HEK293 (cell line): ENCODE measurements around the gene RASAL2.

Experiments used
- CTCF ChIA-PET: fragments of 350-600 bp; formaldehyde crosslinking; extraction: SDS; loops from one replicate; lab custom pipeline; 2021; ENCODE audit warnings: antibody characterized with exemption; lab: Yijun Ruan, JAX
- POLR2A ChIA-PET: fragments of 300-600 bp; formaldehyde crosslinking; extraction: SDS; loops from one replicate; lab custom pipeline; 2020; ENCODE audit warnings: antibody characterized with exemption, inconsistent platforms; lab: Yijun Ruan, JAX
- H3K27ac ChIP-seq: fragments of 200-500 bp; sonication (Bioruptor generic); 2 replicates; pipeline ENCODE4 v1.5.1; 2014; ENCODE audit warnings: low read depth, low read length, control low read depth, inconsistent platforms; ENCODE audit errors: extremely low read depth
- H3K36me3 ChIP-seq, 2 experiments: fragments of 200-500 bp in 1 of 2; sonication (Bioruptor generic) in 1 of 2; 1 replicate in 1 of 2; 2 replicates in 1 of 2; pipeline ENCODE4 v1.5.1; 2014 to 2017; ENCODE audit warnings: inconsistent platforms in 2 of 2, low read length in 2 of 2; ENCODE audit not compliant: control insufficient read depth in 2 of 2, insufficient read depth in 1 of 2
- H3K4me1 ChIP-seq: fragments of 200-500 bp; sonication (Bioruptor generic); 2 replicates; pipeline ENCODE4 v1.5.1; 2014; ENCODE audit warnings: mild to moderate bottlenecking, low read length, inconsistent platforms; ENCODE audit not compliant: control insufficient read depth, insufficient read depth
- H3K4me3 ChIP-seq: 2 replicates; pipeline ENCODE4 v1.5.1; 2011; ENCODE audit warnings: low read depth, mild to moderate bottlenecking, control low read depth, low read length, moderate library complexity
- H3K9me3 ChIP-seq: fragments of 200-500 bp; sonication (Bioruptor generic); 2 replicates; pipeline ENCODE4 v1.5.1; 2014; ENCODE audit warnings: low read depth, low read length, inconsistent platforms; ENCODE audit not compliant: control insufficient read depth, insufficient read depth
- AEBP2 ChIP-seq: fragments of 450-650 bp; formaldehyde crosslinking; IDR thresholded peaks from 2 replicates; pipeline ENCODE4 v1.5.1; 2016; ENCODE audit warnings: missing biosample characterization, missing genetic modification characterization, borderline replicate concordance
- KLF1 ChIP-seq: fragments of 450-650 bp; formaldehyde crosslinking; IDR thresholded peaks from 2 replicates; pipeline ENCODE4 v1.5.1; 2016; ENCODE audit warnings: missing biosample characterization, missing genetic modification characterization
- MZF1 ChIP-seq: fragments of 450-650 bp; formaldehyde crosslinking; IDR thresholded peaks from 2 replicates; pipeline ENCODE4 v1.5.1; 2017; ENCODE audit warnings: missing biosample characterization, missing genetic modification characterization, borderline replicate concordance
- PATZ1 ChIP-seq: fragments of 450-650 bp; formaldehyde crosslinking; IDR thresholded peaks from 2 replicates; pipeline ENCODE4 v1.5.1; 2016; ENCODE audit warnings: missing biosample characterization, missing genetic modification characterization
- RBAK ChIP-seq: fragments of 450-650 bp; formaldehyde crosslinking; IDR thresholded peaks from 2 replicates; pipeline ENCODE4 v1.5.1; 2016; ENCODE audit warnings: missing biosample characterization, missing genetic modification characterization
- ZBTB7A ChIP-seq: fragments of 450-650 bp; formaldehyde crosslinking; IDR thresholded peaks from 2 replicates; pipeline ENCODE4 v1.5.1; 2016; ENCODE audit warnings: low read depth, missing biosample characterization, missing genetic modification characterization
- ZNF221 ChIP-seq: fragments of 450-650 bp; formaldehyde crosslinking; IDR thresholded peaks from 2 replicates; pipeline ENCODE4 v1.5.1; 2017; ENCODE audit warnings: missing biosample characterization, missing genetic modification characterization, borderline replicate concordance
- ZNF274 ChIP-seq, 2 experiments: fragments of 200-500 bp in 1 of 2; fragments of 450-650 bp in 1 of 2; sonication (Bioruptor generic) in 1 of 2; formaldehyde crosslinking in 1 of 2; IDR thresholded peaks; 2 replicates each; pipeline versions ENCODE4 v1.5.1 to v1.6.1; 2014 to 2016; ENCODE audit warnings: borderline replicate concordance in 1 of 2, inconsistent platforms in 1 of 2, low read length in 1 of 2, missing biosample characterization in 1 of 2, missing genetic modification characterization in 1 of 2
- ZNF311 ChIP-seq: fragments of 450-650 bp; formaldehyde crosslinking; IDR thresholded peaks from 2 replicates; pipeline ENCODE4 v1.5.1; 2017; ENCODE audit warnings: missing biosample characterization, missing genetic modification characterization, borderline replicate concordance
- ZNF366 ChIP-seq: fragments of 450-650 bp; formaldehyde crosslinking; conservative IDR thresholded peaks from 2 replicates; pipeline ENCODE4 v1.5.1; 2016; ENCODE audit warnings: missing biosample characterization, missing genetic modification characterization
- ZNF561 ChIP-seq: fragments of 450-650 bp; IDR thresholded peaks from 2 replicates; pipeline ENCODE4 v1.5.1; 2018; ENCODE audit warnings: missing biosample characterization, missing genetic modification characterization, borderline replicate concordance
- ZNF701 ChIP-seq: fragments of 450-650 bp; formaldehyde crosslinking; IDR thresholded peaks from 2 replicates; pipeline ENCODE4 v1.5.1; 2016; ENCODE audit warnings: missing biosample characterization, missing genetic modification characterization
- ZSCAN30 ChIP-seq: fragments of 450-650 bp; IDR thresholded peaks from 2 replicates; pipeline ENCODE4 v1.5.1; 2018; ENCODE audit warnings: missing biosample characterization, mild to moderate bottlenecking, missing genetic modification characterization, moderate library complexity
- ZSCAN4 ChIP-seq: fragments of 450-650 bp; formaldehyde crosslinking; IDR thresholded peaks from 2 replicates; pipeline ENCODE4 v1.5.1; 2017; ENCODE audit warnings: missing biosample characterization, missing genetic modification characterization

Gene RASAL2

GRCh38 chr1:178407215-178407614 lies 313.3 kb downstream of the RASAL2 start:
- ChIA-PET POLR2A (no interaction called here), CTCF (no interaction called here)
- no peaks in the 10 kb centered on the region for H3K4me1 ChIP-seq
- TF ChIP-seq ZNF221 (tag by site-specific recombination) (no peak), ZSCAN30 (tag by site-specific recombination) (no peak), RBAK (tag by site-specific recombination) (no peak), ZNF311 (tag by site-specific recombination) (no peak), ZNF366 (no peak)
- H3K36me3 ChIP-seq: no peaks in the 10 kb centered on the region
- no peak overlapping the region for H3K27ac ChIP-seq
- no peak overlapping the region for H3K4me3 ChIP-seq
- H3K9me3 ChIP-seq: no peaks in the 10 kb centered on the region

- H3K9me3 ChIP-seq: no peaks in the 10 kb centered on the region
- CTCF ChIA-PET: no interaction called here
- H3K4me3 ChIP-seq: no peak overlapping the region
- H3K4me1 ChIP-seq: no peaks in the 10 kb centered on the region
- no peaks in the 10 kb centered on the region for H3K36me3 ChIP-seq
- POLR2A ChIA-PET: no interaction called here
- TF ChIP-seq ZSCAN4 (tag by site-specific recombination) (no peak), AEBP2 (tag by site-specific recombination) (no peak), ZBTB7A (no peak), PATZ1 (tag by site-specific recombination) (no peak)
- H3K27ac ChIP-seq: no peak overlapping the region
These were observed 313.8 kb downstream of the RASAL2 start for GRCh38 chr1:178407655-178408054.

- CTCF ChIA-PET: interaction anchor here (0.6 kb wide), 1 partner anchor 96 kb away, joined by 3 read pairs; no protein-coding TSS in a partner anchor
- Histone ChIP-seq H3K36me3 (no peaks in the 10 kb centered on the region), H3K9me3 (no peaks in the 10 kb centered on the region), H3K27ac (no peak overlapping the region), H3K4me3 (no peak overlapping the region), H3K4me1 (no peaks in the 10 kb centered on the region)
- TF ChIP-seq ZNF701 (tag by site-specific recombination) (no peak), ZNF274 (IDR thresholded peaks at IDR 0.05; ENCODE audit: low read length) (no peak), ZNF274 (tag by site-specific recombination; IDR thresholded peaks at IDR 0.05; ENCODE audit: borderline replicate concordance) (peak; percentile 19; the same call in 1 of the 2 replicates), KLF1 (tag by site-specific recombination) (no peak), MZF1 (tag by site-specific recombination) (no peak), ZNF561 (tag by site-specific recombination) (no peak)
- POLR2A ChIA-PET: no interaction called here
These were observed 315.0 kb downstream of the RASAL2 start for GRCh38 chr1:178408871-178409270.
